Large intestine (tissue), 3 donors: ENCODE results near the gene CSTPP1. TPM values are rescaled to one million over a fixed set of nuclear protein-coding genes. Genes with fewer than 3 reads are reported as not detected.
"Not testable (repeated sequence)": the region's sequence is repeated elsewhere in the genome, so short reads cannot be mapped to it uniquely, and the experiment has no call there.

Experiments
- DNase-seq, 2 donors: peaks; one replicate each; pipeline versions ENCODE4 v3.0.0 to v3.0.0-alpha.2; 2013
- H3K27ac ChIP-seq: one replicate; pipeline ENCODE4 v1.5.1; 2013; ENCODE audit warnings: low read length
- H3K27me3 ChIP-seq: 2 replicates; pipeline ENCODE4 v1.6.1; 2013; ENCODE audit warnings: low read length; ENCODE audit not compliant: control insufficient read depth, insufficient read depth
- H3K36me3 ChIP-seq: 2 replicates; pipeline ENCODE4 v1.6.1; 2013; ENCODE audit warnings: low read length; ENCODE audit not compliant: control insufficient read depth, insufficient read depth
- H3K4me1 ChIP-seq: one replicate; pipeline ENCODE4 v1.6.1; 2013; ENCODE audit warnings: low read length; ENCODE audit not compliant: control insufficient read depth, insufficient read depth
- H3K4me3 ChIP-seq: one replicate; pipeline ENCODE4 v1.5.1; 2013; ENCODE audit warnings: low read length
- H3K9me3 ChIP-seq: one replicate; pipeline ENCODE4 v1.6.1; 2013; ENCODE audit warnings: mild to moderate bottlenecking, low read depth, low read length, moderate library complexity; ENCODE audit not compliant: control insufficient read depth
- WGBS: methylation state at CpG from one replicate; pipeline ENCODE4 v1.1.5; 2013; ENCODE audit warnings: low lambda C conversion rate; ENCODE audit not compliant: insufficient coverage; 5-methylcytosine and 5-hydroxymethylcytosine counted together
- polyA plus RNA-seq: library from polyadenylated mRNA; unstranded; fragments of 120-200 nt; gene quantifications from one replicate; pipeline ENCODE4 v1.2.1, GENCODE V29; 2013

The CSTPP1 gene
- polyA plus RNA-seq, 1 donor = 32.9 TPM

GRCh38 chr11:47060807-47061206, 124.2 kb downstream of the CSTPP1 start:
- H3K9me3 ChIP-seq = peaks cover 7% of the 10 kb centered on the region
- H3K27ac ChIP-seq = no peak overlapping the region
- 100% methylated on average over 1 of the region's 2 CpGs for WGBS
- H3K27me3 ChIP-seq = no peaks in the 10 kb centered on the region
- H3K36me3 ChIP-seq = peaks cover 11% of the 10 kb centered on the region
- DNase-seq = no peak
- H3K4me1 ChIP-seq = peaks cover 7% of the 10 kb centered on the region
- H3K4me3 ChIP-seq = no peak overlapping the region

- no peak overlapping the region for H3K4me3 ChIP-seq
- no peaks in the 10 kb centered on the region for H3K27me3 ChIP-seq
- H3K36me3 ChIP-seq = peaks cover 11% of the 10 kb centered on the region
- WGBS = 52% methylated on average over 2 of the region's 3 CpGs
- no peak for DNase-seq
- H3K4me1 ChIP-seq = no peaks in the 10 kb centered on the region
- H3K27ac ChIP-seq = no peak overlapping the region
- peaks cover 7% of the 10 kb centered on the region for H3K9me3 ChIP-seq
These were observed 125.0 kb downstream of the CSTPP1 start for GRCh38 chr11:47061429-47062178.

GRCh38 chr11:47062736-47063135, 126.2 kb downstream of the CSTPP1 start:
- DNase-seq = no peak
- peaks cover 11% of the 10 kb centered on the region for H3K36me3 ChIP-seq
- H3K4me3 ChIP-seq = no peak overlapping the region
- no peaks in the 10 kb centered on the region for H3K27me3 ChIP-seq
- H3K4me1 ChIP-seq = no peaks in the 10 kb centered on the region
- peaks cover 4% of the 10 kb centered on the region for H3K9me3 ChIP-seq
- WGBS = no CpG with 5 or more reads among the region's 2 CpGs
- no peak overlapping the region for H3K27ac ChIP-seq

- no peaks in the 10 kb centered on the region for H3K27me3 ChIP-seq
- WGBS = no CpG with 5 or more reads among the region's 4 CpGs
- no peak for DNase-seq
These were observed 130.8 kb downstream of the CSTPP1 start for GRCh38 chr11:47067401-47067800.

GRCh38 chr11:47070769-47071168, 134.2 kb downstream of the CSTPP1 start:
- Histone ChIP-seq H3K4me3 (no peak overlapping the region), H3K4me1 (no peaks in the 10 kb centered on the region), H3K27ac (no peak overlapping the region), H3K9me3 (no peaks in the 10 kb centered on the region), H3K27me3 (no peaks in the 10 kb centered on the region), H3K36me3 (no peaks in the 10 kb centered on the region)
- DNase-seq = no peak
- WGBS = no CpG with 5 or more reads among the region's 1 CpG

More at GRCh38 chr11:47067401-47067800, 130.8 kb downstream of the CSTPP1 start:
- no peaks in the 10 kb centered on the region for H3K36me3 ChIP-seq
- no peaks in the 10 kb centered on the region for H3K4me1 ChIP-seq
- no peak overlapping the region for H3K4me3 ChIP-seq
- no peaks in the 10 kb centered on the region for H3K9me3 ChIP-seq
- no peak overlapping the region for H3K27ac ChIP-seq

- no peak for DNase-seq
- Histone ChIP-seq H3K4me1 (no peaks in the 10 kb centered on the region), H3K4me3 (no peak overlapping the region), H3K36me3 (no peaks in the 10 kb centered on the region), H3K9me3 (no peaks in the 10 kb centered on the region), H3K27me3 (no peaks in the 10 kb centered on the region), H3K27ac (no peak overlapping the region)
- no CpG with 5 or more reads among the region's 3 CpGs for WGBS
These were observed 134.8 kb downstream of the CSTPP1 start for GRCh38 chr11:47071341-47071740.

- H3K27me3 ChIP-seq = no peaks in the 10 kb centered on the region
- no peaks in the 10 kb centered on the region for H3K36me3 ChIP-seq
- H3K9me3 ChIP-seq = no peaks in the 10 kb centered on the region
- H3K4me3 ChIP-seq = no peak overlapping the region
- no peaks in the 10 kb centered on the region for H3K4me1 ChIP-seq
- no peak overlapping the region for H3K27ac ChIP-seq
- peak in 1 of 2 donors; percentile 8 for DNase-seq
- no CpG with 5 or more reads among the region's 2 CpGs for WGBS
These were observed 135.3 kb downstream of the CSTPP1 start for GRCh38 chr11:47071791-47072261.

GRCh38 chr11:47078751-47079521, 142.4 kb downstream of the CSTPP1 start:
- Histone ChIP-seq H3K27ac (no peak overlapping the region), H3K4me3 (no peak overlapping the region), H3K4me1 (no peaks in the 10 kb centered on the region), H3K27me3 (no peaks in the 10 kb centered on the region), H3K9me3 (no peaks in the 10 kb centered on the region), H3K36me3 (no peaks in the 10 kb centered on the region)
- 82% methylated on average over 2 of the region's 7 CpGs for WGBS
- no peak for DNase-seq

GRCh38 chr11:47080775-47081174, 144.2 kb downstream of the CSTPP1 start:
- WGBS = no CpG with 5 or more reads among the region's 1 CpG
- H3K4me3 ChIP-seq, H3K9me3 ChIP-seq, H3K36me3 ChIP-seq, H3K27ac ChIP-seq, H3K4me1 ChIP-seq, H3K27me3 ChIP-seq, DNase-seq: not testable (repeated sequence)

GRCh38 chr11:47083913-47084312, 147.4 kb downstream of the CSTPP1 start:
- Histone ChIP-seq H3K4me1 (no peaks in the 10 kb centered on the region), H3K27me3 (no peaks in the 10 kb centered on the region), H3K27ac (no peak overlapping the region), H3K4me3 (no peak overlapping the region), H3K36me3 (no peaks in the 10 kb centered on the region), H3K9me3 (no peaks in the 10 kb centered on the region)
- DNase-seq = no peak
